ENCODE data around the gene ANXA8L1.
"Not testable (repeated sequence)": the region's sequence is repeated elsewhere in the genome, so short reads cannot be mapped to it uniquely, and the experiment has no call there.

DNA sequence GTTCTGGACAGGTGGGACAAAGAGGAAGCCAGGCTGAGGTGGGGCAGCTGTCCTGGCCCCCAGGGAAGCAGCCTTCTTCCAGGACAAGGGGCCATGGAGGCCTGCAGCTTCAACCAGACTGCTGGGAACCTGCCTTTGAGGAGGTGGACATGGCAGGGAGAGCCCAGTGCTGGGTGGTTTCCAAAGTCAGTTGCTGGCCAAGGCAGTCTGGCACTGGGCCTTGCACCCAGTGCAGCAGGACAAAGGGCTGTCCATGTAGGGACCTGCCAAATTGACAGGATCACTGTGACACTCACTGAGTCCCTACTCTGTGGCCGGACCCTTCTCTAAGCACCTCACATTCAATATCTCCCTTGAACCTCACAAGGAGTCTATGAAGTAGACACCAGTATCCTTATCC lies 1.4 kb downstream of the ANXA8L1 start:
- TF ChIP-seq SMC3 (conservative IDR thresholded peaks at IDR 0.05; ENCODE audit: poor library complexity); RAD21 (conservative IDR thresholded peaks at IDR 0.05); EP300 (conservative IDR thresholded peaks at IDR 0.05; ENCODE audit: poor library complexity, severe bottlenecking); POLR2AphosphoS5 (IDR thresholded peaks at IDR 0.05); TAF1 (IDR thresholded peaks at IDR 0.05; ENCODE audit: low read depth): not testable (repeated sequence)
- TF ChIP-seq, protein P1, sequence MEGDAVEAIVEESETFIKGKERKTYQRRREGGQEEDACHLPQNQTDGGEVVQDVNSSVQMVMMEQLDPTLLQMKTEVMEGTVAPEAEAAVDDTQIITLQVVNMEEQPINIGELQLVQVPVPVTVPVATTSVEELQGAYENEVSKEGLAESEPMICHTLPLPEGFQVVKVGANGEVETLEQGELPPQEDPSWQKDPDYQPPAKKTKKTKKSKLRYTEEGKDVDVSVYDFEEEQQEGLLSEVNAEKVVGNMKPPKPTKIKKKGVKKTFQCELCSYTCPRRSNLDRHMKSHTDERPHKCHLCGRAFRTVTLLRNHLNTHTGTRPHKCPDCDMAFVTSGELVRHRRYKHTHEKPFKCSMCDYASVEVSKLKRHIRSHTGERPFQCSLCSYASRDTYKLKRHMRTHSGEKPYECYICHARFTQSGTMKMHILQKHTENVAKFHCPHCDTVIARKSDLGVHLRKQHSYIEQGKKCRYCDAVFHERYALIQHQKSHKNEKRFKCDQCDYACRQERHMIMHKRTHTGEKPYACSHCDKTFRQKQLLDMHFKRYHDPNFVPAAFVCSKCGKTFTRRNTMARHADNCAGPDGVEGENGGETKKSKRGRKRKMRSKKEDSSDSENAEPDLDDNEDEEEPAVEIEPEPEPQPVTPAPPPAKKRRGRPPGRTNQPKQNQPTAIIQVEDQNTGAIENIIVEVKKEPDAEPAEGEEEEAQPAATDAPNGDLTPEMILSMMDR (IDR thresholded peaks at IDR 0.05; ENCODE audit: poor library complexity, severe bottlenecking) = not testable (repeated sequence)
- TF ChIP-seq, protein P2, sequence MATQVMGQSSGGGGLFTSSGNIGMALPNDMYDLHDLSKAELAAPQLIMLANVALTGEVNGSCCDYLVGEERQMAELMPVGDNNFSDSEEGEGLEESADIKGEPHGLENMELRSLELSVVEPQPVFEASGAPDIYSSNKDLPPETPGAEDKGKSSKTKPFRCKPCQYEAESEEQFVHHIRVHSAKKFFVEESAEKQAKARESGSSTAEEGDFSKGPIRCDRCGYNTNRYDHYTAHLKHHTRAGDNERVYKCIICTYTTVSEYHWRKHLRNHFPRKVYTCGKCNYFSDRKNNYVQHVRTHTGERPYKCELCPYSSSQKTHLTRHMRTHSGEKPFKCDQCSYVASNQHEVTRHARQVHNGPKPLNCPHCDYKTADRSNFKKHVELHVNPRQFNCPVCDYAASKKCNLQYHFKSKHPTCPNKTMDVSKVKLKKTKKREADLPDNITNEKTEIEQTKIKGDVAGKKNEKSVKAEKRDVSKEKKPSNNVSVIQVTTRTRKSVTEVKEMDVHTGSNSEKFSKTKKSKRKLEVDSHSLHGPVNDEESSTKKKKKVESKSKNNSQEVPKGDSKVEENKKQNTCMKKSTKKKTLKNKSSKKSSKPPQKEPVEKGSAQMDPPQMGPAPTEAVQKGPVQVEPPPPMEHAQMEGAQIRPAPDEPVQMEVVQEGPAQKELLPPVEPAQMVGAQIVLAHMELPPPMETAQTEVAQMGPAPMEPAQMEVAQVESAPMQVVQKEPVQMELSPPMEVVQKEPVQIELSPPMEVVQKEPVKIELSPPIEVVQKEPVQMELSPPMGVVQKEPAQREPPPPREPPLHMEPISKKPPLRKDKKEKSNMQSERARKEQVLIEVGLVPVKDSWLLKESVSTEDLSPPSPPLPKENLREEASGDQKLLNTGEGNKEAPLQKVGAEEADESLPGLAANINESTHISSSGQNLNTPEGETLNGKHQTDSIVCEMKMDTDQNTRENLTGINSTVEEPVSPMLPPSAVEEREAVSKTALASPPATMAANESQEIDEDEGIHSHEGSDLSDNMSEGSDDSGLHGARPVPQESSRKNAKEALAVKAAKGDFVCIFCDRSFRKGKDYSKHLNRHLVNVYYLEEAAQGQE (IDR thresholded peaks at IDR 0.05; ENCODE audit: borderline replicate concordance) = not testable (repeated sequence)
